ENCODE results near the gene CDH20.

Gene CDH20

GRCh38 chr18:61333271-61333745 lies at the start of gene CDH20:
CDH20 (plus strand) TSS chr18:61333430.
- DNase-seq (ENCODE audit: low read depth, low spot score) = no peak
- H3K9me3 ChIP-seq (ENCODE audit: low read depth, low read length) = no peaks in the 10 kb centered on the region
- peak within 1 kb of the TSS; percentile 69 for H3K9ac ChIP-seq (ENCODE audit: insufficient read length)
- no peaks in the 10 kb centered on the region for H3K36me3 ChIP-seq (ENCODE audit: insufficient read depth, low read length)
- peak within 1 kb of the TSS; percentile 81 for H3K4me3 ChIP-seq
- H3K27ac ChIP-seq = no peak within 1 kb of the TSS; the same call in 1 of the 2 replicates
- TF ChIP-seq FOXP2 (optimal IDR thresholded peaks at IDR 0.05; ENCODE audit: control extremely low read depth, extremely low read length, insufficient read depth) (no peak), EZH2 (IDR thresholded peaks at IDR 0.05) (no peak), POLR2AphosphoS5 (IDR thresholded peaks at IDR 0.05; ENCODE audit: borderline replicate concordance, low read depth, low read length) (no peak)

- TF ChIP-seq FOXP2 (optimal IDR thresholded peaks at IDR 0.05; ENCODE audit: control extremely low read depth, extremely low read length, insufficient read depth) (no peak), POLR2AphosphoS5 (IDR thresholded peaks at IDR 0.05; ENCODE audit: borderline replicate concordance, low read depth, low read length) (no peak), EZH2 (IDR thresholded peaks at IDR 0.05) (no peak)
- Histone ChIP-seq H3K9ac (ENCODE audit: insufficient read length) (no peak overlapping the region), H3K27ac (no peak overlapping the region), H3K9me3 (ENCODE audit: low read depth, low read length) (no peaks in the 10 kb centered on the region), H3K4me3 (no peak overlapping the region), H3K36me3 (ENCODE audit: insufficient read depth, low read length) (no peaks in the 10 kb centered on the region)
- DNase-seq (ENCODE audit: low read depth, low spot score) = no peak
Measured at GRCh38 chr18:61284039-61284438, 49.2 kb upstream of the CDH20 start.

GRCh38 chr18:61285777-61286176 lies 47.5 kb upstream of the CDH20 start:
- H3K9me3 ChIP-seq (ENCODE audit: low read depth, low read length) = no peaks in the 10 kb centered on the region
- no peaks in the 10 kb centered on the region for H3K36me3 ChIP-seq (ENCODE audit: insufficient read depth, low read length)
- no peak overlapping the region for H3K4me3 ChIP-seq
- TF ChIP-seq FOXP2 (optimal IDR thresholded peaks at IDR 0.05; ENCODE audit: control extremely low read depth, extremely low read length, insufficient read depth) (no peak), POLR2AphosphoS5 (IDR thresholded peaks at IDR 0.05; ENCODE audit: borderline replicate concordance, low read depth, low read length) (no peak), EZH2 (IDR thresholded peaks at IDR 0.05) (no peak)
- no peak for DNase-seq (ENCODE audit: low read depth, low spot score)
- no peak overlapping the region for H3K9ac ChIP-seq (ENCODE audit: insufficient read length)
- H3K27ac ChIP-seq = no peak overlapping the region

- H3K27ac ChIP-seq = no peak overlapping the region
- no peak for DNase-seq (ENCODE audit: low read depth, low spot score)
- TF ChIP-seq FOXP2 (optimal IDR thresholded peaks at IDR 0.05; ENCODE audit: control extremely low read depth, extremely low read length, insufficient read depth) (no peak), POLR2AphosphoS5 (IDR thresholded peaks at IDR 0.05; ENCODE audit: borderline replicate concordance, low read depth, low read length) (no peak), EZH2 (IDR thresholded peaks at IDR 0.05) (no peak)
- H3K36me3 ChIP-seq (ENCODE audit: insufficient read depth, low read length) = no peaks in the 10 kb centered on the region
- no peak overlapping the region for H3K9ac ChIP-seq (ENCODE audit: insufficient read length)
- no peak overlapping the region for H3K4me3 ChIP-seq
- H3K9me3 ChIP-seq (ENCODE audit: low read depth, low read length) = no peaks in the 10 kb centered on the region
Measured at GRCh38 chr18:61286867-61287266, 46.4 kb upstream of the CDH20 start.

- Histone ChIP-seq H3K4me3 (no peak overlapping the region), H3K9me3 (ENCODE audit: low read depth, low read length) (no peaks in the 10 kb centered on the region), H3K9ac (ENCODE audit: insufficient read length) (no peak overlapping the region), H3K36me3 (ENCODE audit: insufficient read depth, low read length) (no peaks in the 10 kb centered on the region), H3K27ac (no peak overlapping the region)
- no peak for DNase-seq (ENCODE audit: low read depth, low spot score)
- TF ChIP-seq EZH2 (IDR thresholded peaks at IDR 0.05) (no peak), POLR2AphosphoS5 (IDR thresholded peaks at IDR 0.05; ENCODE audit: borderline replicate concordance, low read depth, low read length) (no peak), FOXP2 (optimal IDR thresholded peaks at IDR 0.05; ENCODE audit: control extremely low read depth, extremely low read length, insufficient read depth) (no peak)
Measured at GRCh38 chr18:61290616-61291015, 42.6 kb upstream of the CDH20 start.

- Histone ChIP-seq H3K36me3 (ENCODE audit: insufficient read depth, low read length) (no peaks in the 10 kb centered on the region), H3K9me3 (ENCODE audit: low read depth, low read length) (no peaks in the 10 kb centered on the region), H3K9ac (ENCODE audit: insufficient read length) (no peak overlapping the region), H3K4me3 (no peak overlapping the region), H3K27ac (no peak overlapping the region)
- TF ChIP-seq FOXP2 (optimal IDR thresholded peaks at IDR 0.05; ENCODE audit: control extremely low read depth, extremely low read length, insufficient read depth) = no peak
- TF ChIP-seq EZH2 (IDR thresholded peaks at IDR 0.05) = no peak
- TF ChIP-seq POLR2AphosphoS5 (IDR thresholded peaks at IDR 0.05; ENCODE audit: borderline replicate concordance, low read depth, low read length) = no peak
- DNase-seq (ENCODE audit: low read depth, low spot score) = no peak
Measured at GRCh38 chr18:61292280-61293035, 40.8 kb upstream of the CDH20 start.

GRCh38 chr18:61295153-61295552 lies 38.1 kb upstream of the CDH20 start:
- Histone ChIP-seq H3K4me3 (no peak overlapping the region), H3K9me3 (ENCODE audit: low read depth, low read length) (no peaks in the 10 kb centered on the region), H3K9ac (ENCODE audit: insufficient read length) (no peak overlapping the region), H3K36me3 (ENCODE audit: insufficient read depth, low read length) (no peaks in the 10 kb centered on the region), H3K27ac (no peak overlapping the region)
- no peak for DNase-seq (ENCODE audit: low read depth, low spot score)
- TF ChIP-seq EZH2 (IDR thresholded peaks at IDR 0.05) (no peak), FOXP2 (optimal IDR thresholded peaks at IDR 0.05; ENCODE audit: control extremely low read depth, extremely low read length, insufficient read depth) (no peak)

GRCh38 chr18:61308004-61308403 lies 25.2 kb upstream of the CDH20 start:
- H3K27ac ChIP-seq = no peak overlapping the region
- H3K9me3 ChIP-seq (ENCODE audit: low read depth, low read length) = no peaks in the 10 kb centered on the region
- H3K36me3 ChIP-seq (ENCODE audit: insufficient read depth, low read length) = no peaks in the 10 kb centered on the region
- no peak overlapping the region for H3K4me3 ChIP-seq
- DNase-seq (ENCODE audit: low read depth, low spot score) = no peak
- no peak overlapping the region for H3K9ac ChIP-seq (ENCODE audit: insufficient read length)
- TF ChIP-seq FOXP2 (optimal IDR thresholded peaks at IDR 0.05; ENCODE audit: control extremely low read depth, extremely low read length, insufficient read depth) = no peak
- no peak for TF ChIP-seq EZH2 (IDR thresholded peaks at IDR 0.05)
- TF ChIP-seq POLR2AphosphoS5 (IDR thresholded peaks at IDR 0.05; ENCODE audit: borderline replicate concordance, low read depth, low read length) = no peak

Measured in SK-N-MC (cell line).